HG02840 (cell line): Measurements from ENCODE around the gene ZNF578.
"Not testable (repeated sequence)": the region's sequence is repeated elsewhere in the genome, so short reads cannot be mapped to it uniquely, and the experiment has no call there.

Experiments used
- ATAC-seq: cut with Tn5 transposase; IDR thresholded peaks from one replicate; pipeline ENCODE4 v1.9.1; 2021; ENCODE audit warnings: mild to moderate bottlenecking, moderate library complexity, moderate number of reproducible peaks; ENCODE audit not compliant: unreplicated experiment, low FRiP score

ZNF578 gene

GRCh38 chr19:52557231-52557995 is 104.1 kb downstream of the ZNF578 start:
- no peak for ATAC-seq

GRCh38 chr19:52558732-52559445 is 105.5 kb downstream of the ZNF578 start:
- not testable (repeated sequence) for ATAC-seq

GRCh38 chr19:52561611-52562010 is 108.3 kb downstream of the ZNF578 start:
- ATAC-seq: not testable (repeated sequence)
